Mesothelial cell of epicardium (in vitro differentiated cells): ENCODE data around the gene CERS5. TPM values are rescaled to one million over a fixed set of nuclear protein-coding genes. Genes with fewer than 3 reads are reported as not detected.

ENCODE experiments used
- DNase-seq, 2 experiments: peaks; one replicate each; pipeline ENCODE4 v3.0.0; 2021; ENCODE audit warnings: low spot score in 2 of 2; ENCODE audit not compliant: unreplicated experiment in 2 of 2
- H3K27ac Mint-ChIP-seq: 2 replicates; pipeline ENCODE4 v1.8.0; 2021; ENCODE audit warnings: mixed read lengths
- H3K27me3 Mint-ChIP-seq: 2 replicates; pipeline ENCODE4 v1.8.0; 2021; ENCODE audit warnings: low read depth, mixed read lengths
- H3K36me3 Mint-ChIP-seq: 2 replicates; pipeline ENCODE4 v1.8.0; 2021; ENCODE audit warnings: mixed read lengths
- H3K4me1 Mint-ChIP-seq: 2 replicates; pipeline ENCODE4 v1.8.0; 2021; ENCODE audit warnings: mixed read lengths
- H3K4me3 Mint-ChIP-seq: 2 replicates; pipeline ENCODE4 v1.8.0; 2021; ENCODE audit warnings: mild to moderate bottlenecking, moderate library complexity, mixed read lengths
- H3K9me3 Mint-ChIP-seq: 2 replicates; pipeline ENCODE4 v1.8.0; 2021; ENCODE audit warnings: mixed read lengths
- total RNA-seq: library from RNA; stranded (reverse); gene quantifications from 3 replicates; pipeline ENCODE4 v1.2.1, GENCODE V29; 2021
- TF ChIP-seq, protein P1 (sequence below): fragments of 200-600 bp; sonication (generic); IDR thresholded peaks from one replicate; pipeline ENCODE4 v1.5.0; 2021; ENCODE audit warnings: antibody characterized with exemption; ENCODE audit not compliant: unreplicated experiment

Gene CERS5
- total RNA-seq, 1 donor from 2014 or later = 77.1 TPM

DNA sequence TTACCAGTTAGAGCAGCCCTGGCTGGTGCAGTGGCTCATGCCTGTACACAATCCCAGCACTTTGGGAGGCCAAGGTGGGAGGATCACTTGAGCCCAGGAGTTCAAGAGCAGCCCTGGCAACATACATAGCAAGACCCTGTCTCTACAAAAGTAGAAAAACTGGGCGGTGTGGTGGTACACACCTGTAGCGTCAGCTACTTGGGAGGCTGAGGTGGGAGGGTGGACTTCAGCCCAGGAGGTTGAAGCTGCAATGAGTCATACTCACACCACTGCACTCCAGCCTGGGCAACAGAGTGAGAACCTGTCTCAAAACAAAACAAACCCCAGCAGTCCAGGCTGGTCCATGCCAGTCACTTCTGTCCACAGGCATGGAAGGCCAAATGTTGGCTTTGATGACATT lies 47.8 kb downstream of the CERS5 start:
- Mint-ChIP-seq H3K4me1 (peaks cover 2% of the 10 kb centered on the region), H3K27ac (no peak overlapping the region), H3K4me3 (no peak overlapping the region), H3K27me3 (no peaks in the 10 kb centered on the region), H3K36me3 (peaks cover 22% of the 10 kb centered on the region), H3K9me3 (no peaks in the 10 kb centered on the region)
- TF ChIP-seq, protein P1, sequence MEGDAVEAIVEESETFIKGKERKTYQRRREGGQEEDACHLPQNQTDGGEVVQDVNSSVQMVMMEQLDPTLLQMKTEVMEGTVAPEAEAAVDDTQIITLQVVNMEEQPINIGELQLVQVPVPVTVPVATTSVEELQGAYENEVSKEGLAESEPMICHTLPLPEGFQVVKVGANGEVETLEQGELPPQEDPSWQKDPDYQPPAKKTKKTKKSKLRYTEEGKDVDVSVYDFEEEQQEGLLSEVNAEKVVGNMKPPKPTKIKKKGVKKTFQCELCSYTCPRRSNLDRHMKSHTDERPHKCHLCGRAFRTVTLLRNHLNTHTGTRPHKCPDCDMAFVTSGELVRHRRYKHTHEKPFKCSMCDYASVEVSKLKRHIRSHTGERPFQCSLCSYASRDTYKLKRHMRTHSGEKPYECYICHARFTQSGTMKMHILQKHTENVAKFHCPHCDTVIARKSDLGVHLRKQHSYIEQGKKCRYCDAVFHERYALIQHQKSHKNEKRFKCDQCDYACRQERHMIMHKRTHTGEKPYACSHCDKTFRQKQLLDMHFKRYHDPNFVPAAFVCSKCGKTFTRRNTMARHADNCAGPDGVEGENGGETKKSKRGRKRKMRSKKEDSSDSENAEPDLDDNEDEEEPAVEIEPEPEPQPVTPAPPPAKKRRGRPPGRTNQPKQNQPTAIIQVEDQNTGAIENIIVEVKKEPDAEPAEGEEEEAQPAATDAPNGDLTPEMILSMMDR = no peak
- DNase-seq = no peak

DNA sequence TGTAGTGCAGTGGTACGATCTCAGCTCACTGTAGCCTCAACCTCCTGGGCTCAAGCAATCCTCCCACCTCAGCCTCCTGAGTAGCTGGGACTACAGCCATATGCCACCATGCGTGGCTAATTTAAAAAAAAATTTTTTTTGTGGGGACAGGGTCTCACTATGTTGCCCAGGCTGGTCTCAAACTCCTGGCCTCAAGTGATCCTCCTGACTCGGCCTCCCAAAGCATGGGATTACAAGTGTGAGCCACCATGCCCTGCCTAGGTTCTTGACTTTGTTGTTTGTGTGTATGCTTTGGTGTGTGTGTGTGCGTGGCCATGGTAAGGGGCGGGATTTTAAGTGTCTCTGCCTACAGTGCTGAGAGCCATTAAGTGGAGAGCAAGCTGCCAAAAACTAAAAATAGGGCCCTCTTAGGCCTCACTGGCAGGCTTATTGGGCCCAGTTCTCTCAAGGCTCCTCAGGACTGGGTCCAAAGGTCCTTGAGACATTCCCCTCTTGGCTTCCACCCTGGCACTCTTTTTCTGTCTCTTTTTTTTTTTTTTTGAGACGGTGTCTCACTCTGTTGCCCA lies 50.0 kb downstream of the CERS5 start:
- Mint-ChIP-seq H3K4me3 (no peak overlapping the region), H3K27me3 (no peaks in the 10 kb centered on the region), H3K27ac (no peak overlapping the region), H3K4me1 (peaks cover 12% of the 10 kb centered on the region), H3K36me3 (peaks cover 8% of the 10 kb centered on the region), H3K9me3 (no peaks in the 10 kb centered on the region)
- DNase-seq = no peak
- TF ChIP-seq, protein P1 = no peak

DNA sequence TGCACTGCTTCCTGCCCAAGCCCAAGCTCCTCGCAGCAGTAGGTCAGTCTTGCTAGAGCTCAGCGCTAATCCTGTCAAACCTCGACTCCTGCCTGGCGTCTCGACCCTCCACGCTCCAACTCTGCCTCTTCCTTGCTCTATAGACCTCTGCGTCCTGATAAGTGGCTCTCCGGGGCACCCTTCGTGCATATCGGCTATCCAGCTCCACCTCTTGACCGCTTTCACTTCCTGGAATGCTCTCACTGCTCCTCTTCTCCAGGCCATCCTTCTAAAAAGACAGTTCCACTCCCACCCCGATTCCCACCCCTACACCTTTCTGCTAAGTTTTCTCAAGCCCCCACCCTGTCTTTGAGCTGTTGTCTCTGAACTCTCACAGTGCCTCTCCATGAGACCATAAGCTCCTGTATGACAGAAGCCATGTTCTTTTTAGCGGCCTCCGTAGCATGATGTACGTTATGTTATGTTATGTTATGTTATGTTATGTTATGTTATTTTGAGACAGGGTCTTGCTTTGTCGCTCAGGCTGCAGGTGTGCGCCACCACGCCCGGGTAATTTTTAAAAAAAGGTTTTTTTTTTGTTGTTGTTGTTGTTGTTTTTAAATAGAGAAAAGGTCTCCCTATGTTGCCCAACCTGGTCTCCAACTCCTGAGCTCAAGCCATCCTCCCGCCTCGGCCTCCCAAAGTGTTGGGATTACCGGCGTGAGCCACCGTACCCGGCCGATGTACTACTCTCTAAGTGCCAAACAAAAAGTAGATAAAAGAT lies 54.5 kb downstream of the CERS5 start:
- Mint-ChIP-seq H3K9me3 (no peaks in the 10 kb centered on the region), H3K4me1 (peaks cover 17% of the 10 kb centered on the region), H3K27ac (peak overlapping the region; percentile 98), H3K36me3 (peaks cover 3% of the 10 kb centered on the region), H3K4me3 (peak overlapping the region; percentile 93), H3K27me3 (no peaks in the 10 kb centered on the region)
- TF ChIP-seq, protein P1 = no peak
- no peak for DNase-seq

DNA sequence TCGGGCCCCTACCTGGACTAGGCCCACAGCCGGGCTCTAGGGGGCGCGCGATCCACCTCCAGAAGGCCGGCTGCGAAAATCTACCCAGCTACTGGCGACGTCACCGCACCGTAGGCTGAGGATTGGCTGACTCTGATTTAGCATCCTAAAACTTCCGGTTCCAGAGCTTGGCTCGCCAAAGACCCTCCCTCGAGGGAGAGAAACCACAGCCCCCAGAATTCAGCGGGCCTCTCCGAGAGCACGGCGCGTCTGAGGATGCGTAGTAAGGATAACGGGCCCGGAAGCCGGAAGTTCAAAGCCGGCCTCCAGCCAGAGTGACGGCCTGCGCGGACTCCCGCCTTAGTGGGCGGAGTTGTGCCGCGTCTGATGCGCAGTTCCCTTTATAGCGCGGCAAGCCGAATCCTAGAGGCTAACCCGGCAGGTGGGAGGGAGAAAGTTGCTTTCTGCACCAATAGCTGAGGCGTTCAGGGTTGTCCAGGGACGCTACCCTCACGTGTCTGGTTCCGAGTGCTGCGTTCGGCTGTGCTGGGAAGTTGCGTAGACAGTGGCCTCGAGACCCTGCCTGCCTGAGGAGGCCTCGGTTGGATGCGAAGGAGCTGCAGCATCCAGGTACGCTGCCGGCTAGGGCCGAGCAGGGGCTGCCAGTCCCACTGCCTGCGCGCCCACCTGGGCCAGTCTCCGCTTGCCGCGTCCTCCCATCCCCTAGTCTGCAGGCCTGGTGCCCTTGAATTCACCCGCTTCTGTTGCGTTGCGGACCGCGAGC lies 55.3 kb downstream of the CERS5 start, which contains the start of gene COX14:
COX14 (plus strand) TSS at position 544 of the 763 bp plus-strand sequence. CDS start 7,808 bp downstream, outside the sequence.
- no peaks in the 10 kb centered on the region for H3K27me3 Mint-ChIP-seq
- peaks cover 3% of the 10 kb centered on the region for H3K36me3 Mint-ChIP-seq
- peak; percentile 96 to 100 for DNase-seq
- H3K4me3 Mint-ChIP-seq = peak within 1 kb of the TSS; percentile 93
- peaks cover 17% of the 10 kb centered on the region for H3K4me1 Mint-ChIP-seq
- H3K27ac Mint-ChIP-seq = peak within 1 kb of the TSS; percentile 98
- no peaks in the 10 kb centered on the region for H3K9me3 Mint-ChIP-seq
- TF ChIP-seq, protein P1 = peak; percentile 81

DNA sequence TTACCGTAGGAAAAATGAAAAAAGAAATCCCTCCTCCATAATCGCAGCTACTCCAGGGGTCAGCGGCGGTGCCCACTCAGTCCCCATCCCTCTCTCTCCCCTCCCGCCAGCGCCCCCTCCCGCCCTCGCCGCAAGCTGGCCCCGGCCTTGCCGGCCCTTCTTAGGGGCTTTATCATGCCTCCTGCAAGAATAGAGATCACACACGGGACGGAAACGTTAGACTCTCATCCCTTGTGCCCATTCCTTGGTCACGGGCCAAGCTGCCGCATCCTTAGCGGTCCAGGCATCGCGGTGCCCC lies 55.8 kb downstream of the CERS5 start:
- TF ChIP-seq, protein P1 = no peak
- no peak for DNase-seq
- peak overlapping the region; percentile 93 for H3K4me3 Mint-ChIP-seq
- peaks cover 3% of the 10 kb centered on the region for H3K36me3 Mint-ChIP-seq
- no peaks in the 10 kb centered on the region for H3K27me3 Mint-ChIP-seq
- peak overlapping the region; percentile 78 for H3K27ac Mint-ChIP-seq
- H3K9me3 Mint-ChIP-seq = no peaks in the 10 kb centered on the region
- peaks cover 17% of the 10 kb centered on the region for H3K4me1 Mint-ChIP-seq
